Sigmoid colon (tissue), 4 donors: ENCODE data around the gene MTUS2.

Source experiments
- POLR2A ChIP-seq, 2 donors: fragments of 450-650 bp; IDR thresholded peaks; one replicate each; pipeline ENCODE4 v1.6.1; 2016; ENCODE audit warnings: antibody characterized with exemption in 2 of 2, mild to moderate bottlenecking in 2 of 2, moderate library complexity in 2 of 2
- POLR2AphosphoS5 ChIP-seq, 4 donors: sonication (generic); formaldehyde crosslinking; IDR thresholded peaks; one replicate each; pipeline ENCODE4 v1.6.1; 2017; ENCODE audit warnings: antibody characterized with exemption in 4 of 4
- TF ChIP-seq, protein P1 (sequence below), 4 experiments: fragments of 450-650 bp in 3 of 4; fragments of 200-600 bp in 1 of 4; IDR thresholded peaks; one replicate each; pipeline ENCODE4 v1.5.1; 2016 to 2019; ENCODE audit warnings: antibody characterized with exemption in 4 of 4, mild to moderate bottlenecking in 3 of 4, moderate library complexity in 2 of 4

DNA sequence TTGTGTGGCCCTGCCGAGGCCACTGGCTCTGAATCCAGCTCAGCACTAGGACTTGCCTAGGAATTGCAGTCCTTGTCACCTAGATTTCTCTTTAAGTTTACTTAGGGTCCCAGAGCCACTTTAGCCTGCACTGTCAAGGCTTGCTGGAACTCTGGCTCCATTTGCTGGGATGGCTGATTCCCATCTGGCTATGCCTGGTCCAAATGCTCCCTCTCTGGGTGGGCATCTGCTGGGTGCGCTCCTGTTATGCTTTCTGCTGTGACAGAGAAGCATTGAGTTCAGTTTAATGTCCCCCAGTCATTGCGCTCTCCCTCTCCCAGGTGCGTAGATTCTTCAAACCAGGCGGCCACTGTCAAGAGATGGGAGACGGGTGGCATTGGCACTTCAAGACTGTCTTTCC is 102.2 kb downstream of the MTUS2 start:
- TF ChIP-seq POLR2A (IDR thresholded peaks at IDR 0.05): no peak
- TF ChIP-seq, protein P1, sequence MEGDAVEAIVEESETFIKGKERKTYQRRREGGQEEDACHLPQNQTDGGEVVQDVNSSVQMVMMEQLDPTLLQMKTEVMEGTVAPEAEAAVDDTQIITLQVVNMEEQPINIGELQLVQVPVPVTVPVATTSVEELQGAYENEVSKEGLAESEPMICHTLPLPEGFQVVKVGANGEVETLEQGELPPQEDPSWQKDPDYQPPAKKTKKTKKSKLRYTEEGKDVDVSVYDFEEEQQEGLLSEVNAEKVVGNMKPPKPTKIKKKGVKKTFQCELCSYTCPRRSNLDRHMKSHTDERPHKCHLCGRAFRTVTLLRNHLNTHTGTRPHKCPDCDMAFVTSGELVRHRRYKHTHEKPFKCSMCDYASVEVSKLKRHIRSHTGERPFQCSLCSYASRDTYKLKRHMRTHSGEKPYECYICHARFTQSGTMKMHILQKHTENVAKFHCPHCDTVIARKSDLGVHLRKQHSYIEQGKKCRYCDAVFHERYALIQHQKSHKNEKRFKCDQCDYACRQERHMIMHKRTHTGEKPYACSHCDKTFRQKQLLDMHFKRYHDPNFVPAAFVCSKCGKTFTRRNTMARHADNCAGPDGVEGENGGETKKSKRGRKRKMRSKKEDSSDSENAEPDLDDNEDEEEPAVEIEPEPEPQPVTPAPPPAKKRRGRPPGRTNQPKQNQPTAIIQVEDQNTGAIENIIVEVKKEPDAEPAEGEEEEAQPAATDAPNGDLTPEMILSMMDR (IDR thresholded peaks at IDR 0.05): no peak
- TF ChIP-seq POLR2AphosphoS5 (IDR thresholded peaks at IDR 0.05): no peak
